ENCODE results near the gene GSTA1.
"Not testable (repeated sequence)": the region's sequence is repeated elsewhere in the genome, so short reads cannot be mapped to it uniquely, and the experiment has no call there.

GSTA1 gene

DNA sequence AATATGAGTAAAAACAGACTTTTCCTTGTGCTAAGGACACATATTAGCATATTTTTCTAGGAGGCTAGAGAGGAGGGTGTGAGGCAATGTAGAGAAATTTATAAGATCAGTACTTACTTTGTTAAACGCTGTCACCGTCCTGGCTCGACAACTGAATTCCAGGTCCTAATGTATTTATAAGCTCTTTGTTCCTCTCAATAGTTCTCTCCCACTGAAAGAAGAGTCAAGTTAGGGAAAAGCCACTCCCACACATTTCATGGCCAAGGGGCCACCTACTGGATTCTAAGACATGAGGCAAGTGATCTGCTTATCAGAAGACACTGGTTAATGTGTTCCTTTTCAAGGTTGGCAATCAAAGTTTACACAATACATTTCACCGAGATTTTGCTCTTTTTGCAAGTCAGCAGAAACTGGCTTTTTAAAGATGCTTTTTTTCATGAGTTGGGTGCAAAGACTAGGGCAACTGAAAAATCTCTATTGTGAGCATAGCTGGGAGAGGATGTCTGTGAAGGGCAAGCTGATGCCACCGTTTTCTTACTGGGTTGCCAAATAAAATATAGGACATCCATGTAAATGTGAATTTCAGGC lies at the start of gene GSTA1:
TSS of gene GSTA1 (minus strand) at position 149 of the 588 bp plus-strand sequence. CDS start 4,549 bp downstream, outside the sequence.
- H3K27ac Mint-ChIP-seq; H3K4me3 Mint-ChIP-seq; intact Hi-C loops (cut with micrococcal nuclease); H3K4me1 Mint-ChIP-seq (ENCODE audit: low read depth); H3K36me3 Mint-ChIP-seq (ENCODE audit: low read depth); H3K9me3 Mint-ChIP-seq: not testable (repeated sequence)
- peaks cover 12% of the 10 kb centered on the region for H3K27me3 Mint-ChIP-seq

- Mint-ChIP-seq H3K4me3 (no peak overlapping the region), H3K27me3 (peaks cover 2% of the 10 kb centered on the region), H3K36me3 (ENCODE audit: low read depth) (no peaks in the 10 kb centered on the region), H3K27ac (no peak overlapping the region), H3K9me3 (peaks cover 22% of the 10 kb centered on the region), H3K4me1 (ENCODE audit: low read depth) (no peaks in the 10 kb centered on the region)
- intact Hi-C loops (cut with micrococcal nuclease), result no loop called here
These were observed 45.5 kb upstream of the GSTA1 start for GRCh38 chr6:52849137-52849536.

GRCh38 chr6:52846002-52846401 lies 42.4 kb upstream of the GSTA1 start:
- H3K4me3 Mint-ChIP-seq, result no peak overlapping the region
- no peak overlapping the region for H3K27ac Mint-ChIP-seq
- peaks cover 22% of the 10 kb centered on the region for H3K9me3 Mint-ChIP-seq
- intact Hi-C loops (cut with micrococcal nuclease), result no loop called here
- no peaks in the 10 kb centered on the region for H3K36me3 Mint-ChIP-seq (ENCODE audit: low read depth)
- H3K27me3 Mint-ChIP-seq, result peaks cover 2% of the 10 kb centered on the region
- no peaks in the 10 kb centered on the region for H3K4me1 Mint-ChIP-seq (ENCODE audit: low read depth)

DNA sequence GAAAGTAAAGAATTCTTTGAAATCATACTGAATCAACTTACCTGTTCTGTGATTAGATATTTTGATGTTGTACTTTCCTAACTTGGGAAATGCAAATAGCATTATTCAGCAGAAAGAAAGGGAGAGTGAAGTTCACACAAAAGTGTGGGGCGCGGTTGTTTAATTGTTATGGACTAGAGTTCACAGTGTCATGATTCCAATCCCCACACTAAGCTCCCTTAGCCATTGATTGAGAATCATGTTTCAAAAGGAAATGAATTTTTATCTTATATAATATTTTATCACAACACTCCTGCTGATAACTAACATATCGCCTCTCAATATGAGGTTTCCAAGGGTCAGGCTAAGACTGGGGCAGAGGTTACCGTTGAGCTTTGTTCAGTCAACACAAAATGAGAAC lies 40.0 kb upstream of the GSTA1 start:
- Mint-ChIP-seq H3K27me3 (peaks cover 4% of the 10 kb centered on the region), H3K4me1 (ENCODE audit: low read depth) (no peaks in the 10 kb centered on the region), H3K9me3 (peaks cover 9% of the 10 kb centered on the region), H3K27ac (no peak overlapping the region), H3K4me3 (no peak overlapping the region), H3K36me3 (ENCODE audit: low read depth) (no peaks in the 10 kb centered on the region)
- intact Hi-C loops (cut with micrococcal nuclease), result no loop called here

DNA sequence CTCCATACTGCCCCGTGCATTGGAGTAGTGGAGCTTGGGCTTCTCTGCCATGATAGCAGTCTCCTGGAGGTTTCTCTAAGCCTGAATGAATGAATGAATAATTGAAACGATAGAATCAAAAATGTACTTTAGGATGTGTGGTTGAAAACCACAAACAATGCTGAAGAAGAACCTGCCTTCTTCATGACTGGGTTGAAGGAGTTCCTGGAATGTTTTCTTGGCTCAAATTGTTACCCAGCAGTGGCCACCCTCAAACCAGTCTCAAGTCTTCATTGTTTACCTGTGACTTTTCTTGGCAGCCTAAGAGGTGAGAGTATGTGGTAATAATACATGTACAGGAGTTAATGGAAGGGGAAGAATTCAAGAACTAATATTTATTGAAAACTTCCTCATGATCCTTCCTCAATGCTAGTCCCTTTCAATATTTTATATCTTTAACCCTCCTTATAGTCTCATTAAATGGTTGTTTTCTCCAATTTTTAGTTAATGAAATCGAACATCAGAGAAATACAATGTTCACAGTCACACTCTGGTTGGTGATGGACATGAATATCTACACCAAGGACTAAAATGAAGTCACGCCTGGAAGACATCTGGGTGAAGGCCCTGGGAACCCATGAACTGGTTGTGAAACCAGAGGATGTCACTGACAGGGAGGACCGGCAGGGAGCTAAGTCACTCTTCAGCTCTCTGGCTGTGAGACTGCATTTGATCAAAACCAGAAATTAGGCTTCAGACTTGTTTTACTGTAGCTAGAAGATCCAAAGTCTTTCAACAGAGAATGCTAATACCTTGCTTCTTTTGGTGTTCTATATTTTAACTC lies 37.4 kb upstream of the GSTA1 start, which contains the start of gene GSTA5:
TSS of gene GSTA5 (minus strand) at position 51 of the 823 bp plus-strand sequence.
- H3K27ac Mint-ChIP-seq, result no peak within 1 kb of the TSS
- H3K4me1 Mint-ChIP-seq (ENCODE audit: low read depth), result no peaks in the 10 kb centered on the region
- H3K9me3 Mint-ChIP-seq, result no peaks in the 10 kb centered on the region
- no peak within 1 kb of the TSS for H3K4me3 Mint-ChIP-seq
- no peaks in the 10 kb centered on the region for H3K36me3 Mint-ChIP-seq (ENCODE audit: low read depth)
- H3K27me3 Mint-ChIP-seq, result peaks cover 4% of the 10 kb centered on the region
- intact Hi-C loops (cut with micrococcal nuclease), result no loop called here

GRCh38 chr6:52839124-52840055 lies 35.8 kb upstream of the GSTA1 start:
- intact Hi-C loops (cut with micrococcal nuclease), result loop anchor here (2.0 to 10.0 kb wide), 2 partner anchors 223 to 645 kb away; no protein-coding TSS in a partner anchor
- H3K9me3 Mint-ChIP-seq, result no peaks in the 10 kb centered on the region
- H3K36me3 Mint-ChIP-seq (ENCODE audit: low read depth), result no peaks in the 10 kb centered on the region
- H3K27ac Mint-ChIP-seq, result no peak overlapping the region
- no peak overlapping the region for H3K4me3 Mint-ChIP-seq
- no peaks in the 10 kb centered on the region for H3K4me1 Mint-ChIP-seq (ENCODE audit: low read depth)
- H3K27me3 Mint-ChIP-seq, result peaks cover 8% of the 10 kb centered on the region

- peaks cover 8% of the 10 kb centered on the region for H3K27me3 Mint-ChIP-seq
- H3K4me3 Mint-ChIP-seq, result no peak overlapping the region
- intact Hi-C loops (cut with micrococcal nuclease), result loop anchor here (10.0 kb wide), 1 partner anchor 650 kb away; no protein-coding TSS in a partner anchor
- H3K4me1 Mint-ChIP-seq (ENCODE audit: low read depth), result no peaks in the 10 kb centered on the region
- no peaks in the 10 kb centered on the region for H3K36me3 Mint-ChIP-seq (ENCODE audit: low read depth)
- no peak overlapping the region for H3K27ac Mint-ChIP-seq
- H3K9me3 Mint-ChIP-seq, result no peaks in the 10 kb centered on the region
These were observed 30.9 kb upstream of the GSTA1 start for GRCh38 chr6:52834481-52834880.

DNA sequence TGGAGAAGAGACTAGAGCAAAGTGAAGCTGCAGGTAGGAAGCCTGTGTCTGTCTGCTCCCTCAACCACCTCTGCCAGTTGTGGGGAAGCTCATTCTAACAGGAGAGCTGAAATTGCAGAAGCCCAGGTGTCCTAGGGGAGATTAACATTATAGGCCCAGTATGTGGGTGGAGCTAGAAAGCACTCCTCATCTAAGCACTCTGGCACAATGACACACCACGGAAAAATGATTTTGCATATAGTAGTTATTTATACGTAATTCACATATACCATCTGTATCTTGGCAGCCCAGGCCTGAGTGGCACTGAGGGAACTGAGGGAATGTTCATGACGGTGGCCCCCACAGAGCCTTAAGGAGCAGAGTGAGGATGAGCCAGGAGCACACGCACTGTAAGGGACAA lies 27.3 kb upstream of the GSTA1 start:
- H3K4me3 Mint-ChIP-seq; H3K27me3 Mint-ChIP-seq; H3K27ac Mint-ChIP-seq; H3K4me1 Mint-ChIP-seq (ENCODE audit: low read depth); H3K9me3 Mint-ChIP-seq; H3K36me3 Mint-ChIP-seq (ENCODE audit: low read depth): not testable (repeated sequence)
- intact Hi-C loops (cut with micrococcal nuclease), result loop anchor here (10.0 kb wide), 1 partner anchor 654 kb away; no protein-coding TSS in a partner anchor

DNA sequence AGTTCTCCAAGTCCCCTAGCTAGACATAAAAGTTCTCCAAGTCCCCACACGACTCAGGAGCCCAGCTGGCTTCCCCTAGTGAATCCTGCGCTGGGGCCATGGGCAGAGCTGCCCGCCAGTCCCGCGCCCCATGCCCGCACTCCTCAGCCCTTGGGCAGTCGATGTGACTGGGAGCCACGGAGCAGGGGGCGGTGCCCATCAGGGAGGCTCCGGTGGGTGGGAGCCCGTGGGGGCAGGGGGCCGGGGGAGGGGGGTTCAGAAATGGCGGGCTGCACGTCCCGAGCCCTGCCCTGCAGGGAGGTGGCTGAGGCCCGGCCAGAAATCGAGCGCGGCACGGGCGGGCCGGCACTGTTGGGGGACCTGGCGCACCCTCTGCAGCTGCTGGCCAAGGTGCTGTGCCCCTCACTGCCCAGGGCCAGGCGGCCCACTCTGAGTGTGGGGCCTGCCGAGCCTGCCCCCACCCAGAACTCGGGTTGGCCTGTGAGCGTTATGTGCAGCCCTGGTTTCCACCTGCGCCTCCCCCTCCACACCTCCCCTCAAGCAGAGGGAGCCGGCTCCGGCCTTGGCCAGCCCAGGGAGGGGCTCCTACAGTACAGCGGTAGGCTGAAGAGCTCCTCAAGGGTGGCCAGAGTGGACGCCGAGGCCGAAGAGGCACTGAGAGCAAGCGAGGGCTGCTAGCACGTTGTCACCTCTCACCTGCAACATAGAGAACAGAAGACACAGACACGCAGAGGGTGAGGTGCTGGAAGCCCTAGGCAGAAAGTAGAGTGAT lies 25.6 kb upstream of the GSTA1 start:
- H3K27me3 Mint-ChIP-seq, result no peaks in the 10 kb centered on the region
- H3K36me3 Mint-ChIP-seq (ENCODE audit: low read depth), result no peaks in the 10 kb centered on the region
- intact Hi-C loops (cut with micrococcal nuclease), result no loop called here
- no peaks in the 10 kb centered on the region for H3K4me1 Mint-ChIP-seq (ENCODE audit: low read depth)
- H3K27ac Mint-ChIP-seq, result no peak overlapping the region
- no peak overlapping the region for H3K4me3 Mint-ChIP-seq
- H3K9me3 Mint-ChIP-seq, result peaks cover 15% of the 10 kb centered on the region

- intact Hi-C loops (cut with micrococcal nuclease); H3K4me1 Mint-ChIP-seq (ENCODE audit: low read depth); H3K27ac Mint-ChIP-seq; H3K36me3 Mint-ChIP-seq (ENCODE audit: low read depth); H3K27me3 Mint-ChIP-seq; H3K4me3 Mint-ChIP-seq: not testable (repeated sequence)
- H3K9me3 Mint-ChIP-seq, result peaks cover 16% of the 10 kb centered on the region
These were observed 25.0 kb upstream of the GSTA1 start for GRCh38 chr6:52828621-52829020.

DNA sequence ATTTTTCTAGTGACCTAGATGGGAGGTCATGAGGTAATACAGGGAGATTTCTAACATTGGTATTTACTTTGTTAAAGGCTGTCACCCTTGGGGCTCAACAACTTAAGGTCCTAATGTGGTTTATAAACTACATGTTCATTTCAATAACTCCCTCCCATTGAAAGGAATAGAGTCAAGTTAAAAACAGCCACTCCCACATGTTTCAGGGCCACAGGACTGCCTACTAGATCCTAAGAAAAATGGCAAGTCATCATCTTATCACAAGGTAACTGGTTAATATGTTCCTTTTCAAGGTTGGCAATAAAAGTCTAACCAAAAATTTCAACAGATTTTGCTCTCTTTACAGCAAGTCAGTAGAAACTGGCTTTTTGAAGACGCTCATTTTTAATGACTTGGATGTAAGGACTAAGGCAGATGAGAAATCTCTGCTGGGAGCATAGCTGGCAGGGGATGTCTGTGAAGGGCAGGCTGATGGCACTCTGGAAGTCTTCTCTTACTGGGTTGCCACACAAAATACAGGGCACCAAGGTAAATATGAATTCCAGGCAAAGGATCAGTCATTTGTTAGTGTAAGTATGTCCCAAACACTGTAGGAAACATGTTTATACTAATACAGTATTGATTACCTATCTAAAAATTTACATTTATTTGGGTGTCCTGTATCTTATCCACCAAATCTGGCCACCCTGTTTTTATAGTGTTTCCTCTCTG lies 23.6 kb upstream of the GSTA1 start:
- intact Hi-C loops (cut with micrococcal nuclease), result loop anchor here (2.0 kb wide), 1 partner anchor 40 kb away; no protein-coding TSS in a partner anchor

GRCh38 chr6:52826513-52826912 lies 22.9 kb upstream of the GSTA1 start:
- no peaks in the 10 kb centered on the region for H3K36me3 Mint-ChIP-seq (ENCODE audit: low read depth)
- H3K4me3 Mint-ChIP-seq, result no peak overlapping the region
- no peaks in the 10 kb centered on the region for H3K27me3 Mint-ChIP-seq
- H3K27ac Mint-ChIP-seq, result no peak overlapping the region
- H3K9me3 Mint-ChIP-seq, result peaks cover 26% of the 10 kb centered on the region
- intact Hi-C loops (cut with micrococcal nuclease), result loop anchor here (2.0 kb wide), 1 partner anchor 40 kb away; no protein-coding TSS in a partner anchor
- no peaks in the 10 kb centered on the region for H3K4me1 Mint-ChIP-seq (ENCODE audit: low read depth)

More for the DNA sequence above, 23.6 kb upstream of the GSTA1 start:
- H3K4me3 Mint-ChIP-seq; H3K36me3 Mint-ChIP-seq (ENCODE audit: low read depth); H3K27me3 Mint-ChIP-seq; H3K4me1 Mint-ChIP-seq (ENCODE audit: low read depth); H3K27ac Mint-ChIP-seq: not testable (repeated sequence)
- H3K9me3 Mint-ChIP-seq, result peaks cover 25% of the 10 kb centered on the region
